Gastrocnemius medialis (tissue), 4 donors: ENCODE results near the gene TEAD2. TPM values are rescaled to one million over a fixed set of nuclear protein-coding genes. Genes with fewer than 3 reads are reported as not detected.

ENCODE experiments used
- ATAC-seq, 2 donors: fragments of 150-250 bp; one replicate each; pipeline ENCODE4 v1.9.1; 2016
- DNase-seq, 2 donors: peaks; one replicate each; pipeline ENCODE4 v3.0.0-alpha.2; 2019
- H3K27ac ChIP-seq, 4 donors: fragments of 200-600 bp; sonication (generic); 1 replicate in 1 of 4; 2 replicates in 3 of 4; pipeline ENCODE4 v1.5.1; 2016 to 2018; ENCODE audit warnings: mild to moderate bottlenecking in 2 of 4, moderate library complexity in 1 of 4
- H3K27me3 ChIP-seq, 3 donors: fragments of 200-600 bp; sonication (generic) in 2 of 3; 1 replicate in 1 of 3; 2 replicates in 2 of 3; pipeline versions ENCODE4 v1.5.1 to v1.6.0; 2016 to 2019; ENCODE audit warnings: mild to moderate bottlenecking in 1 of 3, moderate library complexity in 1 of 3
- H3K36me3 ChIP-seq, 2 donors: fragments of 200-600 bp; sonication (generic) in 1 of 2; one replicate each; pipeline ENCODE4 v1.5.1; 2017 to 2018
- H3K4me1 ChIP-seq, 2 donors: fragments of 200-600 bp; sonication (generic) in 1 of 2; one replicate each; pipeline ENCODE4 v1.5.1; 2016 to 2017; ENCODE audit warnings: mild to moderate bottlenecking in 2 of 2
- H3K4me3 ChIP-seq, 4 donors: fragments of 200-600 bp; sonication (generic) in 3 of 4; 1 replicate in 1 of 4; 2 replicates in 3 of 4; pipeline ENCODE4 v1.5.1; 2016 to 2019; ENCODE audit warnings: mild to moderate bottlenecking in 2 of 4
- H3K9me3 ChIP-seq, 3 donors: fragments of 200-600 bp; sonication (generic) in 2 of 3; 1 replicate in 1 of 3; 2 replicates in 2 of 3; pipeline ENCODE4 v1.5.1; 2016 to 2019
- CTCF ChIP-seq, 5 experiments: fragments of 450-650 bp in 3 of 5; fragments of 200-600 bp in 2 of 5; sonication (generic) in 2 of 5; IDR thresholded peaks in 4 of 5; conservative IDR thresholded peaks in 1 of 5; 1 replicate in 4 of 5; 2 replicates in 1 of 5; pipeline ENCODE4 v1.5.1; 2016 to 2019; ENCODE audit warnings: antibody characterized with exemption in 5 of 5, mild to moderate bottlenecking in 3 of 5, moderate library complexity in 3 of 5
- POLR2A ChIP-seq, 2 donors: fragments of 450-650 bp; IDR thresholded peaks; one replicate each; pipeline ENCODE4 v1.6.1; 2017; ENCODE audit warnings: antibody characterized with exemption in 2 of 2, mild to moderate bottlenecking in 2 of 2, moderate library complexity in 2 of 2
- in situ Hi-C, 4 donors: fragments of 200-750 bp; cut with MboI; loops; one replicate each; pipeline versions ENCODE4 v1.15.0 to v1.8.0; 2017; ENCODE audit warnings: low sequenced_read_pairs in 4 of 4
- intact Hi-C: fragments of 100-400 bp; cut with DNase I; formaldehyde crosslinking; loops from one replicate; pipeline ENCODE4 v1.15.1; 2023; ENCODE audit warnings: low total_unique reads
- microRNA-seq, 2 donors: library from miRNA; unstranded; fragments of <30 nt; microRNA quantifications; one replicate each; pipeline ENCODE4, GENCODE V29; 2016; ENCODE audit warnings: borderline replicate concordance in 2 of 2
- total RNA-seq, 4 donors: library from RNA; depleted of rRNA; stranded (reverse); fragments of >200 nt; gene quantifications; one replicate each; pipeline versions ENCODE4 v1.1.0 to v1.2.3, GENCODE V29; 2016

The TEAD2 gene
- total RNA-seq, 4 donors from 2014 or later, result 6.1 to 12.6 (median 9.5) TPM

GRCh38 chr19:49294401-49294800, 67.8 kb downstream of the TEAD2 start:
- intact Hi-C loops (no loop called here), in situ Hi-C loops (no loop called here)
- DNase-seq (no peak), ATAC-seq (no peak)
- TF ChIP-seq CTCF (IDR thresholded peaks at IDR 0.05 in 4 of 5, conservative IDR thresholded peaks at IDR 0.05 in 1 of 5) (no peak), POLR2A (IDR thresholded peaks at IDR 0.05) (no peak)
- Histone ChIP-seq H3K4me3 (no peak overlapping the region), H3K36me3 (no peaks in the 10 kb centered on the region), H3K27me3 (no peaks in the 10 kb centered on the region), H3K9me3 (no peaks in the 10 kb centered on the region), H3K4me1 (no peaks in the 10 kb centered on the region), H3K27ac (no peak overlapping the region)

Small RNA genes lying within 50 kb of the gene (microRNA-seq; reads per million reads assigned to microRNA genes)
- gene MIR4324, result 0 reads per million in 2 donors

Other genes starting within 250 kb of the TEAD2 start
- 10 to 100 TPM; 25.7 to 97.9 (median 34.0) TPM for gene LIN7B, start 248.0 kb downstream of the TEAD2 start, total RNA-seq
- 10 to 100 TPM in 1 of 4 donors, 1 to 10 TPM in 3; 1.3 to 11.7 (median 3.5) TPM for gene C19orf73, start 243.3 kb downstream of the TEAD2 start, total RNA-seq
- 1 to 10 TPM; 1.9 to 4.1 (median 3.0) TPM for gene PPFIA3, start 242.9 kb downstream of the TEAD2 start, total RNA-seq
- 100 to 1,000 TPM; 190 to 537 (median 300) TPM for gene HRC, start 207.0 kb downstream of the TEAD2 start, total RNA-seq
- 10 to 100 TPM; 10.4 to 11.5 (median 11.3) TPM for gene TRPM4, start 204.6 kb downstream of the TEAD2 start, total RNA-seq
- 1 to 10 TPM in 1 of 4 donors, under 1 TPM in 2, not detected in 1; 0.13 to 4.3 (median 0.36) TPM for gene SLC6A16, start 37.2 kb downstream of the TEAD2 start, total RNA-seq
- gene CD37, start 27.0 kb downstream of the TEAD2 start, total RNA-seq, result 1 to 10 TPM; 1.6 to 8.5 (median 2.3) TPM
- gene DKKL1, start 1.5 kb upstream of the TEAD2 start, total RNA-seq, result not detected
- not detected for gene KASH5, start 25.8 kb upstream of the TEAD2 start, total RNA-seq
- not detected for gene PTH2, start 61.0 kb upstream of the TEAD2 start, total RNA-seq
- gene GFY, start 63.0 kb upstream of the TEAD2 start, total RNA-seq, result not detected
- gene SLC17A7, start 79.1 kb upstream of the TEAD2 start, total RNA-seq, result 1 to 10 TPM in 1 of 4 donors, under 1 TPM in 3; 0.24 to 1.6 (median 0.33) TPM
- gene PIH1D1, start 89.4 kb upstream of the TEAD2 start, total RNA-seq, result 100 to 1,000 TPM in 1 of 4 donors, 10 to 100 TPM in 3; 41.9 to 107 (median 79.0) TPM
- 10 to 100 TPM in 2 of 4 donors, 1 to 10 TPM in 2; 8.0 to 12.6 (median 9.9) TPM for gene ALDH16A1, start 90.8 kb upstream of the TEAD2 start, total RNA-seq
- 1 to 10 TPM in 3 of 4 donors, under 1 TPM in 1; 0.91 to 2.7 (median 1.2) TPM for gene FLT3LG, start 111.8 kb upstream of the TEAD2 start, total RNA-seq
- gene RPL13A, start 125.2 kb upstream of the TEAD2 start, total RNA-seq, result 1,000 to 10,000 TPM; 1,565 to 2,260 (median 1,899) TPM
- gene RPS11, start 134.0 kb upstream of the TEAD2 start, total RNA-seq, result 1,000 to 10,000 TPM; 2,509 to 3,015 (median 2,721) TPM
- gene FCGRT, start 150.2 kb upstream of the TEAD2 start, total RNA-seq, result 10 to 100 TPM; 54.8 to 68.2 (median 59.7) TPM
- gene RCN3, start 165.6 kb upstream of the TEAD2 start, total RNA-seq, result 10 to 100 TPM in 2 of 4 donors, 1 to 10 TPM in 2; 1.2 to 11.7 (median 7.6) TPM
- gene NOSIP, start 218.1 kb upstream of the TEAD2 start, total RNA-seq, result 10 to 100 TPM; 62.4 to 92.8 (median 78.9) TPM
- 1 to 10 TPM in 3 of 4 donors, not detected in 1; 1.4 to 4.6 (median 3.8) TPM for gene PRRG2, start 218.9 kb upstream of the TEAD2 start, total RNA-seq
- gene PRR12, start 228.8 kb upstream of the TEAD2 start, total RNA-seq, result 1 to 10 TPM; 3.4 to 7.7 (median 3.8) TPM